Esophagus (tissue), 2 donors: ENCODE data around the gene DPM2. TPM values are rescaled to one million over a fixed set of nuclear protein-coding genes. Genes with fewer than 3 reads are reported as not detected.
A peak's percentile ranks its signal among the peaks of the same experiment; 100 is the strongest.

ENCODE experiments used
- H3K27ac ChIP-seq, 2 donors: one replicate each; pipeline ENCODE4 v1.5.1; 2013; ENCODE audit warnings: low read depth in 2 of 2, mild to moderate bottlenecking in 2 of 2, inconsistent platforms in 1 of 2, low read length in 1 of 2, moderate library complexity in 1 of 2
- H3K27me3 ChIP-seq, 2 donors: one replicate each; pipeline ENCODE4 v1.6.1; 2013; ENCODE audit warnings: low read length in 2 of 2, control low read depth in 1 of 2, mild to moderate bottlenecking in 1 of 2; ENCODE audit not compliant: insufficient read depth in 2 of 2, control insufficient read depth in 1 of 2
- H3K36me3 ChIP-seq, 2 donors: one replicate each; pipeline ENCODE4 v1.6.1; 2013; ENCODE audit warnings: low read length in 1 of 2; ENCODE audit not compliant: control insufficient read depth in 2 of 2, insufficient read depth in 2 of 2
- H3K4me1 ChIP-seq, 2 donors: one replicate each; pipeline ENCODE4 v1.6.1; 2013; ENCODE audit warnings: low read length in 1 of 2; ENCODE audit not compliant: control insufficient read depth in 2 of 2, insufficient read depth in 2 of 2
- H3K4me3 ChIP-seq, 2 donors: one replicate each; pipeline ENCODE4 v1.5.1; 2013; ENCODE audit warnings: low read length in 2 of 2, mild to moderate bottlenecking in 2 of 2, low read depth in 1 of 2, moderate library complexity in 1 of 2
- H3K9me3 ChIP-seq, 2 donors: one replicate each; pipeline ENCODE4 v1.6.1; 2013; ENCODE audit warnings: mild to moderate bottlenecking in 2 of 2, low read depth in 1 of 2, low read length in 1 of 2, moderate library complexity in 1 of 2; ENCODE audit not compliant: control insufficient read depth in 2 of 2, insufficient read depth in 1 of 2
- WGBS, 2 donors: extraction: QIAGEN DNeasy Blood & Tissue Kit; methylation state at CpG; one replicate each; pipeline ENCODE4 v1.1.7; 2013; 5-methylcytosine and 5-hydroxymethylcytosine counted together
- polyA plus RNA-seq, 2 donors: library from polyadenylated mRNA; stranded (reverse); fragments of 200-250 nt; gene quantifications; one replicate each; pipeline ENCODE4 v1.2.3, GENCODE V29; 2013
- donor health status: healthy with polysubstance abuse.
- donor health status: Bipolar disorder and iron deficiency.

The DPM2 gene
- polyA plus RNA-seq, 2 donors: 25.2 to 28.2 TPM

DNA sequence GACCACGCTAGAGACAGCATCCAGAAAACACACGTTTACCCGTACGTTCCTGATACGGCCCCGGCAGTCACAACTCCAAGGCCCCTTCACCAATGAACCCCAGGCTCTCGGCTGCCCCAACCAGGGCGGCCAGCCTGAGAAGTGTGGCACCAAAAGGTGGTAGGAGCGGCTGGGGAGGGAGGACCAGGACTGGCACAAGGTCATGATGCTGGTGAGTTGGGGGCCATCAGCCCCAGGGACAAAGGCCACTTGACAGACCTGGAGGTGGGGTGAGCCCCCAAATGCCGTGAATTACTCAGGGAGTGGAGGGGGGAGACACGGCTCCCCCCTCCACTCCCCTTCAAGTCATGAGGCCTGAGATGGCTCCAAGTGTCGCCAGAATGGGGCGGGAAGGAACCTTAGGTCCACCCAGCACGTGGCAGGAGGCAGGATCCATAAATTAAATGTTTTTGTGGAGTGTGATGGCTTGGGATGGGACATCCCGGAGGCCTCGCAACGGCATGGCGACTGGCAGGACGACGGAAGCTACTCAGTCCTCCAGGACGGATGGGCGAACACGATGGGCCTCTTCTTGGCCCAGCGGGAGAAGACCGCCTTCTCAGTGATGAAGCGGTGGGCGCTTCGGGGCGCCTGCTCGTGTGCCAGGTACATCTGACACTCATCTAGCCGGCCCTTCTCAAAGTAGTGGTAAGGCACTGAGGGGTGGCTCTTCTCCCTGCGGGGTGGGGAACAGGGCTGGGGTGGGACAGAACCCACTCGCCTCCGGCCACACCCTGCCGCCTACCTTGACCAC lies 29.6 kb downstream of the DPM2 start:
- H3K27ac ChIP-seq: no peak overlapping the region
- H3K36me3 ChIP-seq: peaks cover 0 to 16% of the 10 kb centered on the region in 2 donors

DNA sequence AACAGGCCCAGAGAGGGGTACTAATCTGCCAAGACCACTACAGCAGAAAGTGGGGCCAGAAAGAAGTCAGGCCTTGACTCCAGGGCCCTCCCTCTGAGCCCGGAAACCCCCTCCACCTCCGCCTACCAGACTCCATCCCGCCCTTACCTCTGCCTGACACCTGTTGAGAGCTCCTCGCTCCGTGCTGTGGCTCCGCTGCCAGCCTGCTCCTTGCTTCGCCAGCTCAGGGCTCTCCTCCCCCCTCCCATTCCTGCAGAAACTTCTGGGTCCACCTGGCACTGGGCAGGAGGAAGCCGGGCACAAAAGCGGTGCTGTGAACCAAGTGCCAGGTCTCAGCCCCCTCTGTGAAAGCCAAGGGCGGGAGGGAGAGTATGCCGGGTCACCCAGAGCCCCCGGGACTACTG lies 31.9 kb downstream of the DPM2 start:
- peaks cover 4 to 24% of the 10 kb centered on the region in 2 donors for H3K4me1 ChIP-seq
- WGBS, 2 donors: 57 to 58% methylated on average over 11 to 12 of the region's 12 CpGs
- H3K4me3 ChIP-seq: no peak overlapping the region

More for the DNA sequence above, 29.6 kb downstream of the DPM2 start:
- Histone ChIP-seq H3K4me3 (no peak overlapping the region), H3K27me3 (no peaks in the 10 kb centered on the region), H3K4me1 (peaks cover 4 to 27% of the 10 kb centered on the region in 2 donors), H3K9me3 (no peaks in the 10 kb centered on the region)
- WGBS, 2 donors: 90% methylated on average over 34 of the region's 35 CpGs

DNA sequence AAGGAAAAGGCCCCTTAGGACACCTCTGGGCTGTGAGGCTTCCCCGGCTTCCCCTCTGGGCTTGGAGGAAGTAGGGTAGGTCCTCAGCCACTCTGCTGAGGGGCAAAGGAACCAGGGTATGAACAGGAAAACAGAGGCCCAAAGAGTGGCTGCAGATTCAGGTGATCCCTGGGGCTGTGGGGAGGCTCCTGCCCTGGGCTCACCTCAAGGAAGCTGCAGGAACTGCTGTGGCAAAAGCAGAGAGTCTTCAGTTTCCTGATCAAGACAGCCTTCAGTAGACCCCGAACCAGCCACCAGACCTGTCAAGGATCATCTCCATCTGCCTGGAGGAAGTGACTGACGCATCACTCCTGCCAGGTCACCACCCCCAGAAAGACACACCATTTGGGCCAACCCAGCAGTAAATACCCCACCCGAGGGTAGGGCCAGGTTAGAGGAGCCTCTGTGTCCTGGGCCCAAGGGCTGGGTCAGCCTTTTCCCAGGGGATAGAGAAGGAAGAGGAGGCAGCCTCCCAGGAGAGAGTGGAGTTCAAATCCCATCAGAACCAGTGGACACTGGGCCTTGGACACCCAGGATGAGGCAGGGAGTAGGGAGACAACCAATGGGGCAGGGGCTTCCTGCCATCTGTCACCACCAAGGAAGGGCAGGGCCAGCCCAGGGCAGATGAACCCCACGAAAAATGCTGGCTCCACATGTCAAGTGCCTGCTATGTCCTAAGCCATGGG lies 32.5 kb downstream of the DPM2 start:
- H3K4me3 ChIP-seq: peak overlapping the region; percentile 17 to 23
- peaks cover 4 to 24% of the 10 kb centered on the region in 2 donors for H3K4me1 ChIP-seq
- peak overlapping the region; percentile 80 to 92 for H3K27ac ChIP-seq
- no peaks in the 10 kb centered on the region for H3K9me3 ChIP-seq
- H3K36me3 ChIP-seq: peaks cover 0 to 8% of the 10 kb centered on the region in 2 donors
- 36 to 46% methylated on average over 5 of the region's 5 CpGs for WGBS, 2 donors
- H3K27me3 ChIP-seq: no peaks in the 10 kb centered on the region

More for the DNA sequence above, 31.9 kb downstream of the DPM2 start:
- Histone ChIP-seq H3K36me3 (peaks cover 0 to 8% of the 10 kb centered on the region in 2 donors), H3K27me3 (no peaks in the 10 kb centered on the region), H3K27ac (peak overlapping the region; percentile 80 to 92), H3K9me3 (no peaks in the 10 kb centered on the region)

DNA sequence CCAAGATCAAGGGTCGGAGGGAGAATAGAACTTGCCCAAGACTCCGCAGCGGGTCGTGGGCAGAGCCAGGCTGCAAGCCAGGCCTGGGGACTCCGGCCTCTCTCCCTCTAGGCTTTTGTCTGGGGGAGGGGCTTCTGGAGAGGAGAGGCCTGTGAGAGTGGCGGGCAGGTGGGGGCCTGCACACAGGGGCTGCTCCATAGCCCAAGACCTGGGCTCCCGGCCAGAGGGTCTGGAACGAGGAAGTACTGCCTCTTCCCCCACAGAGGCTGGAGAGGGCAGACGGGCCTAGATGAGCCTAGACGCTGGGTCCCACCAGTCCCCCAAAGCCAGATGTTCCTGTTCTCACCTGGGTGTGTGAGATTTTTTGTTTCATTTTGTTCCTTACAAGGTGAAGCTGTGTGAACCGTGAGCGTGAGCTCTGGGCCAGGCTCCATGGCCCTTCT lies 33.1 kb downstream of the DPM2 start:
- H3K9me3 ChIP-seq: no peaks in the 10 kb centered on the region
- 21 to 33% methylated on average over 12 of the region's 12 CpGs for WGBS, 2 donors
- peaks cover 4 to 28% of the 10 kb centered on the region in 2 donors for H3K4me1 ChIP-seq
- H3K27ac ChIP-seq: peak overlapping the region; percentile 80 to 92
- H3K4me3 ChIP-seq: peak overlapping the region; percentile 17 to 23
- H3K27me3 ChIP-seq: no peaks in the 10 kb centered on the region
- H3K36me3 ChIP-seq: peaks cover 0 to 4% of the 10 kb centered on the region in 2 donors

DNA sequence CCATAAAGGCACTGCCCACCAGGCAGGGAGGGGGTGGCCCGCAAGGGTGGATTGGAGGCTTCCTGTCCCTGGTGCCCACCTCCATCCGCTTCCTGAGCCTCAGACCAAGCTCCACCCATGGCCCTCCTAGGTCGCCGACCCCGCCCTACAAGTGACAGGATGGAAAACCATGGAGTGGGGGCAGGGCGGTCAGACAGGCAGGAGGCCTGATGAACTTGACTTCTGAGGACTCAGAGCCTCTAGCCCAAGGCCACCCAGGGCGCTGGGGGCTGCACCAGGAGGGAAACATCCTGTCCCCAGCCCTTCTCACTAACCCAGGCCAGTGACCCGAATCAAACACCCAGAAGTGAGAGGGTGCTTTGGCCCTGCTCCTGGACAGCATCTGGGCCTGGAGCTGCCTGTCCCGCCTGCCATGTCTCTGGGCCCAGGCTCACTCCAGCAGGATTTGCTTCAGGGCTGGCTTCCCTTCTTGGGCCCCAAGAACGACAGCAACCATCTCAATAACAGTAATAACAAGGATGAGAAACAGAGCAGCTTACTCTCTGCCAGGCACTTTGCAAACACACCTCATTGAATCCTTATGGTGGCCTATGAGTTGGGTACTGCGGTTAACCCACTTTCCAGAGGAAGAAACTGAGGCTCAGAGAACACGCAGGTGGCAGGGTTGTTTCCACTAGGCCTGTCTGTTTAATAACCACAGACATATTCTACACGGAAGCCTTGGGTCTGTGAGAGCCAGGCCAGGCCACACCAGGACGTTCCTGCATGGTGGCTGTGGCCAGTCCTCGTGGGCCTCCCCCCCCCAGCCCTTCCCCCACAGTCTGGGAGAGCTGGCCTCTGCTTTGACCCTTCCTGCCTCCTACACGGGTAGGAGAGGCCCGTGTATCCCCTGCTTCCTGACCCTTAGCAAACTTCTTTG lies 33.8 kb downstream of the DPM2 start:
- Histone ChIP-seq H3K27ac (peak overlapping the region; percentile 80 to 92), H3K4me1 (peaks cover 4 to 28% of the 10 kb centered on the region in 2 donors), H3K4me3 (peak overlapping the region in 1 of 2 donors; percentile 17), H3K36me3 (peaks cover 0 to 3% of the 10 kb centered on the region in 2 donors), H3K27me3 (no peaks in the 10 kb centered on the region), H3K9me3 (no peaks in the 10 kb centered on the region)
- WGBS, 2 donors: 47 to 49% methylated on average over 17 of the region's 17 CpGs

DNA sequence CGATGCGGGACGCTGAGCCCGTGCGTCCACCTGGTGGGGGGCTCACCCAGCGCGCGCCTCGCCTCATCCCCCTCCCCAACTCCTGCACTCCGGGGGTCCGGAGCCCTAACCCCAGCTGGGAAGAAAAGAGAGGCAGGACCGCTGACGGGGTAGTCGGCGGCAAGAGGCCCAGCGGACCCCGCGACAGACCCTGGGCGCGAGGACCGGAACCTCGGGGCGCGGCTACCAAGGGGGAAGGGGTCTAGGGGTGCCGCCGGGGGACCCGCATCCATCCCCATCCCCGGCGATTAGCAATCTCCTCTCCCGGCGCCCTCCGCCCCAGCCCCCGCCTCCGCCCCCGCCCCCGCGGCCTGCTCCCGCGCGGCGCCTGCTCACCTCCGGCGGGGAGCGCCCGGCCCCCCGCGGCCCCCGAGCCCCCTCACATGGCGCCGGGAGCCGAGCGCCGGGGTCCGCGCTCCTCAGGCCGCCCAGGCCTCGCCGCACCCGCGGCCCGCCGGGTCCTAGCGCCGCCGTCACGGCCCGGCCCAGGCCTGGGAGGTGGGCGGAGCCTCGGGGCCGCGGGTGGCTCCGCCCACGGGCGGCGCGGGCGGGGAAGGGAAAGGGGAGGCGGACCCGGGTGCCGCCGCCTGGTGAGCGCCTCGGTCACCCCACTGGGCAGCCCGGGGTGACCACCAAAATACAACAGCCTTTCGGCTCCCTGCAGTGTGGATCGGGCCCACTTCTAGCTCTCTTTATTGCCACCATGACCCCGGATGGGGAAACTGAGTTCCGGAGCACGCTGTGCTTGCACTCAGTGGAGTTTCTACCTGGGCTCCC lies 38.3 kb downstream of the DPM2 start, which contains the start of gene ST6GALNAC6:
ST6GALNAC6 (minus strand) TSS at position 476 of the 816 bp plus-strand sequence. CDS start 1,622 bp downstream, outside the sequence.
- peak within 1 kb of the TSS; percentile 73 to 86 for H3K27ac ChIP-seq
- H3K9me3 ChIP-seq: peaks cover 0 to 8% of the 10 kb centered on the region in 2 donors
- no peaks in the 10 kb centered on the region for H3K27me3 ChIP-seq
- H3K4me1 ChIP-seq: peaks cover 3 to 19% of the 10 kb centered on the region in 2 donors
- peaks cover 7 to 15% of the 10 kb centered on the region in 2 donors for H3K36me3 ChIP-seq
- WGBS, 2 donors: 0 to 1% methylated on average over 69 to 89 of the region's 89 CpGs
- H3K4me3 ChIP-seq: peak within 1 kb of the TSS; percentile 65 to 93

DNA sequence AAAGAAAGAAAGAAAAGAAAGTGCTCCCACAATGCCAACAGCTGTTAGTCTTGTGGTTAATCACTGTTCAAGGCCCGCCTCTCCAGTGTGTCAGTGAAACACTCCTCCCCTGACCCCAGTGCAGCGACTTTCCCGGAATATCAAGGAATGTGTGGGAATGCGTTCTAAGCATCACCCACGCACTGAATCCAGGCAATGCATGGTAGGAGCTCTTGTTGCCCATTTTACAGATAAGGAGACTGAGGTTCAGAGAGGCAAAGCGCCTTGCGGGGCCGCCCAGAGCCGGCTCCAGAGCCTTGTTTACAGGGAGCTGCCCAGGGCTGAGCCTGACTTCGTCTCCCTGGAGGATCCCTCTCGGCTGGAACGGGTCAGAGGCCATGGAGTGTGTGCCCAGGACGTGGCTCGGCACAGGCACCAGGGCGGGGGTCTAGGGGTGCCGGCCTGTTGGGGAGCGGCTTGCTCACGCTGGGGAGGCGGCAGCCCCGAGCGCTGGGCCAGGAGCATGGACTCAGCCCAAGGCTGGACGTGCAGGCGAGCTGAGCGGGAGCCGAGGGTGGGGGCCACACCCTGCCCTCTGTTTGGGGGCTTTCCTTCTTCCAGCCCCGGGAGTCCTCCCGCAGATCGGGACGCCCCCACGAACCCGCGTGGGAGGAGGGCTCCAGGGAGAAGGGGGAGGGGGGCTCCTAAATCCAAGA lies 39.1 kb downstream of the DPM2 start:
- H3K9me3 ChIP-seq: peaks cover 0 to 16% of the 10 kb centered on the region in 2 donors
- H3K4me1 ChIP-seq: peaks cover 3 to 15% of the 10 kb centered on the region in 2 donors
- no peaks in the 10 kb centered on the region for H3K27me3 ChIP-seq
- H3K36me3 ChIP-seq: peaks cover 14 to 20% of the 10 kb centered on the region in 2 donors
- 6 to 7% methylated on average over 27 to 32 of the region's 32 CpGs for WGBS, 2 donors
- peak overlapping the region; percentile 68 to 86 for H3K27ac ChIP-seq
- peak overlapping the region; percentile 65 to 93 for H3K4me3 ChIP-seq

DNA sequence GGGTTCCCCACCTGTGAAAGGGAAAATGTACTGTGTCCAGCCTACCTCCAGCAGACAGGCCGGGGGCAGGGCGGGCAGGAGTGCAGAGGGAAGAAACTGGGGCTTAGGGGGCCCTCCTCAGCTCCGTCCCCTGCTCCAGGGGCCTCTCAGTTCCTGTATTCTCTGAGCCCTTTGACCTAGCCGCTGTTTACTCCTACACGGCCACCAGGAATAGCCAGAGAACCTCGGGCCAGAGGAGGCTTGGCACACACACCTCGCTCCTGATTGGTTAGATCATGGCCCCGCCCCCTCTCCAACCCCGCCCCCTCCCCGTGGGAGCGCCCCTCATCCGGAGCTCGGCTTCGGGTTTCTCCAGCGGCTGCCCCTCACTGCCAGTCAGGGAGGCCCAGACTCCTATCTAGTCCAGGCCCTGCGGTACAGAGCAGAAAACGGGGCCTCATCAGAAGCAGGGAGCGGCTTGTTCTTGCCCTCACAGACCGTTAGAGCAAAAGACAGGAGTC lies 40.4 kb downstream of the DPM2 start:
- peak overlapping the region in 1 of 2 donors; percentile 2 for H3K4me3 ChIP-seq
- no peaks in the 10 kb centered on the region for H3K27me3 ChIP-seq
- WGBS, 2 donors: 27 to 34% methylated on average over 18 to 19 of the region's 19 CpGs
- peaks cover 0 to 26% of the 10 kb centered on the region in 2 donors for H3K9me3 ChIP-seq
- peaks cover 23 to 29% of the 10 kb centered on the region in 2 donors for H3K36me3 ChIP-seq
- H3K4me1 ChIP-seq: peaks cover 3 to 13% of the 10 kb centered on the region in 2 donors
- H3K27ac ChIP-seq: peak overlapping the region; percentile 62 to 73
